ENCODE measurements around the gene TUBB. TPM values are rescaled to one million over a fixed set of nuclear protein-coding genes. Genes with fewer than 3 reads are reported as not detected.
"Not testable (repeated sequence)": the region's sequence is repeated elsewhere in the genome, so short reads cannot be mapped to it uniquely, and the experiment has no call there.

TUBB gene
- total RNA-seq, 4 donors from 2014 or later: 152 to 218 (median 207) TPM

- WGBS, 2 donors: 89 to 97% methylated on average over 4 of the region's 4 CpGs
- no peak for DNase-seq (ENCODE audit: low spot score in 2 of 2)
- Histone ChIP-seq H3K4me1 (peaks cover 0 to 17% (median 9%) of the 10 kb centered on the region in 4 donors), H3K27me3 (no peaks in the 10 kb centered on the region), H3K9me3 (no peaks in the 10 kb centered on the region), H3K4me3 (no peak overlapping the region), H3K27ac (no peak overlapping the region), H3K36me3 (no peaks in the 10 kb centered on the region)
- no peak for TF ChIP-seq POLR2A (IDR thresholded peaks at IDR 0.05)
- no peak for TF ChIP-seq EP300 (IDR thresholded peaks at IDR 0.05)
- no peak for TF ChIP-seq CTCF (IDR thresholded peaks at IDR 0.05)
These were observed 41.8 kb downstream of the TUBB start for GRCh38 chr6:30761791-30762429.

- no peaks in the 10 kb centered on the region for H3K27me3 ChIP-seq
- peaks cover 0 to 17% (median 9%) of the 10 kb centered on the region in 4 donors for H3K4me1 ChIP-seq
- H3K36me3 ChIP-seq: no peaks in the 10 kb centered on the region
- H3K4me3 ChIP-seq: no peak overlapping the region
- H3K9me3 ChIP-seq: no peaks in the 10 kb centered on the region
- TF ChIP-seq POLR2A (IDR thresholded peaks at IDR 0.05) (no peak), CTCF (IDR thresholded peaks at IDR 0.05) (no peak), EP300 (IDR thresholded peaks at IDR 0.05) (no peak)
- WGBS, 2 donors: 95 to 97% methylated on average over 1 of the region's 1 CpG
- H3K27ac ChIP-seq: no peak overlapping the region
- no peak for DNase-seq (ENCODE audit: low spot score in 2 of 2)
These were observed 43.0 kb downstream of the TUBB start for GRCh38 chr6:30763155-30763617.

- no peak overlapping the region for H3K27ac ChIP-seq
These were observed 43.7 kb downstream of the TUBB start for GRCh38 chr6:30763618-30764489.

GRCh38 chr6:30764490-30765043, 44.4 kb downstream of the TUBB start:
- H3K4me1 ChIP-seq: peaks cover 0 to 19% (median 17%) of the 10 kb centered on the region in 4 donors
- not testable (repeated sequence) for DNase-seq (ENCODE audit: low spot score in 2 of 2); H3K36me3 ChIP-seq; H3K4me3 ChIP-seq; H3K9me3 ChIP-seq; H3K27me3 ChIP-seq; H3K27ac ChIP-seq
- 65 to 69% methylated on average over 13 of the region's 13 CpGs for WGBS, 2 donors

More at GRCh38 chr6:30763618-30764489, 43.7 kb downstream of the TUBB start:
- no peaks in the 10 kb centered on the region for H3K9me3 ChIP-seq
- DNase-seq (ENCODE audit: low spot score in 2 of 2): no peak
- 44 to 50% methylated on average over 8 of the region's 8 CpGs for WGBS, 2 donors
- H3K36me3 ChIP-seq: no peaks in the 10 kb centered on the region
- no peak for TF ChIP-seq EP300 (IDR thresholded peaks at IDR 0.05)
- TF ChIP-seq CTCF (IDR thresholded peaks at IDR 0.05): no peak
- no peak for TF ChIP-seq POLR2A (IDR thresholded peaks at IDR 0.05)
- H3K4me1 ChIP-seq: peaks cover 0 to 17% (median 11%) of the 10 kb centered on the region in 4 donors
- no peaks in the 10 kb centered on the region for H3K27me3 ChIP-seq
- no peak overlapping the region for H3K4me3 ChIP-seq

- H3K4me1 ChIP-seq: peaks cover 0 to 24% (median 20%) of the 10 kb centered on the region in 4 donors
- 25 to 41% methylated on average over 1 of the region's 1 CpG for WGBS, 2 donors
- H3K27ac ChIP-seq; H3K36me3 ChIP-seq; H3K27me3 ChIP-seq; H3K9me3 ChIP-seq; H3K4me3 ChIP-seq; DNase-seq (ENCODE audit: low spot score in 2 of 2): not testable (repeated sequence)
These were observed 45.3 kb downstream of the TUBB start for GRCh38 chr6:30765495-30765894.
